H1 (cell line): Measurements from ENCODE around the gene KRTDAP. TPM values are rescaled to one million over a fixed set of nuclear protein-coding genes. Genes with fewer than 3 reads are reported as not detected.

Source experiments
- BRCA1 ChIP-seq: IDR thresholded peaks from 2 replicates; pipeline ENCODE4 v1.6.1; 2012; ENCODE audit warnings: low read depth, low read length, improper control_type of control experiment
- CEBPB ChIP-seq: IDR thresholded peaks from 2 replicates; pipeline ENCODE4 v1.6.1; 2012; ENCODE audit warnings: low read depth, low read length
- SIN3A ChIP-seq, 2 experiments: IDR thresholded peaks in 1 of 2; conservative IDR thresholded peaks in 1 of 2; 2 replicates each; pipeline ENCODE4 v1.6.1; 2011 to 2012; ENCODE audit warnings: low read length in 2 of 2, improper control_type of control experiment in 1 of 2, low read depth in 1 of 2, mild to moderate bottlenecking in 1 of 2
- polyA plus RNA-seq, 7 experiments: library from polyadenylated mRNA; depleted of rRNA in 3 of 7; stranded (reverse) in 5 of 7; unstranded in 2 of 7; fragments of >200 nt in 5 of 7; fragments of 200-250 nt in 2 of 7; gene quantifications; 1 replicate in 5 of 7; 2 replicates in 1 of 7; 4 replicates in 1 of 7; pipeline versions ENCODE4 v1.2.1 to v1.2.3, GENCODE V29; 2011 to 2013; ENCODE audit warnings: missing spikeins in 2 of 7, mixed read lengths in 2 of 7
- total RNA-seq: library from RNA; stranded (reverse); fragmentation: NEBNext Ultra II Directional; extraction: Animal tissue kit (Norgen Biotek cat#: 25700); gene quantifications from 2 replicates; pipeline ENCODE4 v1.2.1, GENCODE V29; 2021

KRTDAP gene
- total and polyA plus RNA-seq, 2 of the 8 experiments (the other 6 are each of a cell fraction or from before 2014, with no cell fraction given): 0.69 to 0.88 TPM

DNA sequence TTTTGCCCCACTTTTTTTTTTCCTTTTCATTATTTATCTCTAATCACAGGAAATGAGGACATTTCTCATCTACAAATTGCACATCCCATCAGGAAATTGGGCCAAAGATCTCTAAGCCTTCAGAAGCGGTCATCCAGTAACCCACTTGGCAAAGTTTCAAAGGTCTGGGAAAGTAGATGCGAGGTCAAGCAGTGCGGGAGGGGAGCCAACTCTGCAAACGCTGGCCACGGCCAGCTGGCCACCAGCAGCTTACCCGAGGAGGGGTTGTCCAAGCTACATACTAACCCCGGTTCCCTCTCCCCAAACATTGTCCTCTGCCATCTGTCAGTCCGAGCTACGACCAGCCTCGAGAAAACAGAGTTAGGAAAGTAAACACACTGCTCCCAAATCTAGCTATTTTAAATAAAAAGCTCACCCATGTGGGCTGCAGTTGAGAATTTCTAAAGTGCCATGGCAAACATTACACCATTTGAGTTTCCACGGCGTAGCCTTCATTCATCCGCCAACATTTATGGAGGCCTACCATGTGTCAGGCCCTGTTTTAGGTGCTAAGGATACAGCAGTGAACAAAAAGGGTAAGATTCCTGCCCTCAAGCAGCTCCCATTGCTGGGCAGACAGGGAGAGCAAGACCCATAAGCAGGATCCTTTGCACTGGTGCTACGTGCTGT, 30.7 kb downstream of the KRTDAP start (continued):
- TF ChIP-seq CEBPB (no peak), BRCA1 (no peak), SIN3A (conservative IDR thresholded peaks at IDR 0.05 in 1 of 2, IDR thresholded peaks at IDR 0.05 in 1 of 2; ENCODE audit: low read depth in 1 of 2, low read length in 2 of 2) (no peak)
- TF ChIP-seq, all 59 proteins: peak for 0
